HepG2 (cell line): ENCODE measurements around the gene SLAMF8. TPM values are rescaled to one million over a fixed set of nuclear protein-coding genes. Genes with fewer than 3 reads are reported as not detected.

Experiments
- ATAC-seq: fragments of 200-7000 bp; cut with Tn5 transposase; 3 replicates; pipeline ENCODE4 v1.9.1; 2020; ENCODE audit warnings: mild to moderate bottlenecking, moderate library complexity
- BruUV-seq: library from RNA; stranded (reverse); fragments of 400-500 nt; replicated peaks from 2 replicates; lab custom pipeline; 2021; lab: Mats Ljungman, UMichigan
- CTCF ChIA-PET: fragments of 300-600 bp; formaldehyde crosslinking; extraction: SDS; loops from one replicate; lab custom pipeline; 2021; ENCODE audit warnings: low total read pairs, inconsistent platforms, low intra/inter-chr PET ratio; lab: Yijun Ruan, JAX
- POLR2A ChIA-PET: fragments of 350-600 bp; sonication (Branson Sonifier 250); formaldehyde crosslinking; loops from one replicate; lab custom pipeline; 2020; ENCODE audit warnings: antibody characterized with exemption, inconsistent platforms; lab: Yijun Ruan, JAX
- DNase-seq: peaks from one replicate; pipeline ENCODE4 v3.0.0-alpha.2; 2015; ENCODE audit warnings: low spot score
- FAIRE-seq: peaks from 3 replicates; lab custom pipeline; 2011; peaks lifted over from hg19 to GRCh38; lab: Jason Lieb, UNC
- H2AFZ ChIP-seq: one replicate; pipeline ENCODE4 v1.6.1; 2011; ENCODE audit warnings: low read length, inconsistent platforms
- H3K27ac ChIP-seq: fragments of 300-600 bp; 3 replicates; pipeline ENCODE4 v1.8.0; 2011; ENCODE audit warnings: mixed run types, mild to moderate bottlenecking, mixed read lengths, low read length, inconsistent platforms; ENCODE audit not compliant: insufficient read depth; ENCODE audit errors: extremely low read length
- H3K27me3 ChIP-seq, 2 experiments: fragments of 200-600 bp in 1 of 2; 2 replicates in 1 of 2; 3 replicates in 1 of 2; pipeline versions ENCODE4 v1.6.0 to v1.8.0; 2011; ENCODE audit warnings: low read length in 2 of 2, mild to moderate bottlenecking in 2 of 2, moderate library complexity in 2 of 2, inconsistent platforms in 1 of 2; ENCODE audit not compliant: insufficient read depth in 2 of 2, control insufficient read depth in 1 of 2
- H3K36me3 ChIP-seq, 2 experiments: fragments of 200-600 bp in 1 of 2; replicated peaks in 1 of 2; 2 replicates in 1 of 2; 3 replicates in 1 of 2; pipeline versions ENCODE4 v1.5.1 to v1.8.0; 2011; ENCODE audit warnings: low read length in 2 of 2, inconsistent platforms in 1 of 2; ENCODE audit not compliant: insufficient read depth in 2 of 2, control insufficient read depth in 1 of 2
- H3K4me1 ChIP-seq: 2 replicates; pipeline ENCODE4 v1.5.1; 2012; ENCODE audit warnings: low read length, inconsistent platforms; ENCODE audit not compliant: insufficient read depth
- H3K4me2 ChIP-seq: 2 replicates; pipeline ENCODE4 v1.6.0; 2011; ENCODE audit warnings: low read depth, low read length, inconsistent platforms
- H3K4me3 ChIP-seq, 3 experiments: fragments of 200-600 bp in 1 of 3; sonication (generic), shearing (Covaris generic) in 1 of 3; replicated peaks in 1 of 3; 2 replicates each; pipeline ENCODE4 v1.5.1; 2011 to 2016; ENCODE audit warnings: low read length in 3 of 3, inconsistent platforms in 2 of 3, low read depth in 2 of 3, mild to moderate bottlenecking in 2 of 3, control low read depth in 1 of 3, mixed read lengths in 1 of 3; ENCODE audit not compliant: insufficient read depth in 1 of 3
- H3K79me2 ChIP-seq: one replicate; pipeline ENCODE4 v1.6.1; 2011; ENCODE audit warnings: low read length, inconsistent platforms; ENCODE audit not compliant: insufficient read depth
- H3K9ac ChIP-seq: 2 replicates; pipeline ENCODE4 v1.6.0; 2011; ENCODE audit warnings: mild to moderate bottlenecking, low read depth, low read length, inconsistent platforms; ENCODE audit not compliant: insufficient read depth
- H3K9me3 ChIP-seq: 2 replicates; pipeline ENCODE4 v1.5.1; 2012; ENCODE audit warnings: mild to moderate bottlenecking, low read length
- H4K20me1 ChIP-seq: 2 replicates; pipeline ENCODE4 v1.6.0; 2011; ENCODE audit warnings: inconsistent platforms, mild to moderate bottlenecking, low read length, moderate library complexity; ENCODE audit not compliant: insufficient read depth
- ASH2L ChIP-seq: fragments of 300-600, 200-600 bp; sonication (generic); IDR thresholded peaks from 2 replicates; pipeline ENCODE4 v1.7.0; 2017; ENCODE audit warnings: low read depth, mild to moderate bottlenecking, moderate library complexity, mixed read lengths, low read length; ENCODE audit not compliant: insufficient read length
- NR2C2 ChIP-seq: sonication (generic); formaldehyde crosslinking; IDR thresholded peaks from 2 replicates; pipeline ENCODE4 v1.4.0; 2020; ENCODE audit warnings: missing genetic modification reagents, mild to moderate bottlenecking, moderate library complexity, borderline replicate concordance
- TRIM24 ChIP-seq: sonication (generic); formaldehyde crosslinking; IDR thresholded peaks from 2 replicates; pipeline ENCODE4 v1.8.0; 2022; ENCODE audit warnings: mild to moderate bottlenecking, missing genetic modification reagents
- ZIK1 ChIP-seq: sonication (generic); formaldehyde crosslinking; IDR thresholded peaks from 2 replicates; pipeline ENCODE4 v1.5.0; 2020; ENCODE audit warnings: mild to moderate bottlenecking, low read depth, missing genetic modification reagents, borderline replicate concordance
- ZNF234 ChIP-seq: sonication (generic); formaldehyde crosslinking; conservative IDR thresholded peaks from 2 replicates; pipeline ENCODE4 v1.5.1; 2020; ENCODE audit warnings: mild to moderate bottlenecking, missing genetic modification reagents
- ZNF547 ChIP-seq: sonication (generic); formaldehyde crosslinking; IDR thresholded peaks from 2 replicates; pipeline ENCODE4 v1.5.1; 2020; ENCODE audit warnings: mild to moderate bottlenecking, missing genetic modification reagents
- WGBS: methylation state at CpG from one replicate; pipeline ENCODE4 v1.1.6; 2017; ENCODE audit warnings: low lambda C conversion rate; 5-methylcytosine and 5-hydroxymethylcytosine counted together
- in situ Hi-C: cut with HindIII; loops from 2 replicates; pipeline ENCODE4 v1.10.0; 2017; ENCODE audit warnings: low pct_unique_long_range_greater_than_20kb; ENCODE audit not compliant: extremely low pct_ligation_motif_present
- intact Hi-C: fragments of 100-400 bp; cut with micrococcal nuclease; formaldehyde crosslinking; loops from one replicate; pipeline ENCODE4 v1.10.0; 2022; ENCODE audit not compliant: unreplicated experiment
- polyA plus RNA-seq, 8 experiments: library from polyadenylated mRNA; depleted of rRNA in 3 of 8; stranded (reverse) in 7 of 8; unstranded in 1 of 8; fragments of >200 nt; fragmentation: Illumina TruSeq in 4 of 8; extraction: Trizol in 4 of 8; gene quantifications; 2 replicates each; pipeline versions ENCODE4 v1.2.1 to v1.2.3, GENCODE V29; 2011 to 2016; ENCODE audit warnings: low read depth in 4 of 8, missing spikeins in 1 of 8, mixed read lengths in 1 of 8; ENCODE audit not compliant: insufficient read depth in 1 of 8
- total RNA-seq, 5 experiments: library from RNA; depleted of rRNA; stranded (reverse); fragments of >200 nt; fragmentation: Illumina TruSeq; extraction: Trizol; gene quantifications; 2 replicates each; pipeline ENCODE4 v1.2.3, GENCODE V29; 2016; ENCODE audit warnings: low read depth in 1 of 5
- TF ChIP-seq, protein P1 (sequence below): IDR thresholded peaks from 2 replicates; pipeline ENCODE4 v1.6.1; 2016; ENCODE audit warnings: low read depth, control low read depth
- TF ChIP-seq, protein P2 (sequence below): sonication (generic); formaldehyde crosslinking; IDR thresholded peaks from 2 replicates; pipeline ENCODE4 v1.5.0; 2020; ENCODE audit warnings: missing genetic modification reagents, mild to moderate bottlenecking, borderline replicate concordance
- TF ChIP-seq, protein P3 (sequence below): sonication (generic); formaldehyde crosslinking; conservative IDR thresholded peaks from 2 replicates; pipeline ENCODE4 v1.4.0; 2020; ENCODE audit warnings: missing genetic modification reagents
- TF ChIP-seq, protein P4 (sequence below): sonication (generic); formaldehyde crosslinking; IDR thresholded peaks from 2 replicates; pipeline ENCODE4 v1.4.0; 2020; ENCODE audit warnings: missing genetic modification reagents, borderline replicate concordance

SLAMF8 gene
- total and polyA plus RNA-seq, 2 of the 13 experiments (the other 11 are each of a cell fraction or from before 2014, with no cell fraction given): not detected

DNA sequence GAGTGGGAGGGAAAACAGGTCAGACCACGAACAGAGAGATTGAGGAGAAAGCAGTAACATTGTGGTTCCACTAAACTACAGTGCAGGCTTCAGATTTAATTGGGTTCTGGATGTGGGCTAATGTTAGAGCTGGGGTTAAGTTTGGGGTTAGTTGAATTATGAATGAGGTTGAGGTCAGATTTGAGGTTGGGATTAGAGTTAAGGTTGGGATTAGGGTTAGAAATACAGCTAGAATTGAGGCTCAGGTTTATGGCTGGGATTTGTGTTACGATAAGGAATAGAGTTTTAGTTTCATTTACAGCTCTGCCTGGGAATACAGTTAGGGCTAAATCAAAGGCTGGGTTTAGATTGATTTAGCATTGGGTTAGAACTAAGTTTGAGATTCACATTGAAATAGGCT lies 37.6 kb downstream of the SLAMF8 start:
- no TSS peak for BruUV-seq
- POLR2A ChIA-PET: no interaction called here

More for the DNA sequence above, 37.6 kb downstream of the SLAMF8 start:
- Histone ChIP-seq H3K9ac (no peak overlapping the region), H2AFZ (no peak overlapping the region), H3K4me3 (no peak overlapping the region), H4K20me1 (no peaks in the 10 kb centered on the region), H3K9me3 (no peaks in the 10 kb centered on the region), H3K4me2 (no peak overlapping the region), H3K79me2 (no peaks in the 10 kb centered on the region), H3K4me1 (no peaks in the 10 kb centered on the region), H3K27ac (no peak overlapping the region), H3K27me3 (peaks cover 6 to 21% of the 10 kb centered on the region in 2 experiments; a peak in 3 of 5 replicates), H3K36me3 (no peaks in the 10 kb centered on the region)
- TF ChIP-seq ASH2L: no peak
- TF ChIP-seq ZNF547 (CRISPR knock-in tag): no peak
- TF ChIP-seq ZNF234: no peak
- TF ChIP-seq, protein P1, sequence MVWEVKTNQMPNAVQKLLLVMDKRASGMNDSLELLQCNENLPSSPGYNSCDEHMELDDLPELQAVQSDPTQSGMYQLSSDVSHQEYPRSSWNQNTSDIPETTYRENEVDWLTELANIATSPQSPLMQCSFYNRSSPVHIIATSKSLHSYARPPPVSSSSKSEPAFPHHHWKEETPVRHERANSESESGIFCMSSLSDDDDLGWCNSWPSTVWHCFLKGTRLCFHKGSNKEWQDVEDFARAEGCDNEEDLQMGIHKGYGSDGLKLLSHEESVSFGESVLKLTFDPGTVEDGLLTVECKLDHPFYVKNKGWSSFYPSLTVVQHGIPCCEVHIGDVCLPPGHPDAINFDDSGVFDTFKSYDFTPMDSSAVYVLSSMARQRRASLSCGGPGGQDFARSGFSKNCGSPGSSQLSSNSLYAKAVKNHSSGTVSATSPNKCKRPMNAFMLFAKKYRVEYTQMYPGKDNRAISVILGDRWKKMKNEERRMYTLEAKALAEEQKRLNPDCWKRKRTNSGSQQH (CRISPR knock-in tag): no peak
- TF ChIP-seq ZIK1 (CRISPR knock-in tag): no peak
- TF ChIP-seq, protein P2, sequence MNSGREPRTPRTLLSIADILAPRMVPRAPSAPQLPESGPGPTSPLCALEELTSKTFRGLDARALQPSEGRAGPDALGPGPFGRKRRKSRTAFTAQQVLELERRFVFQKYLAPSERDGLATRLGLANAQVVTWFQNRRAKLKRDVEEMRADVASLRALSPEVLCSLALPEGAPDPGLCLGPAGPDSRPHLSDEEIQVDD: no peak
- TF ChIP-seq, protein P3, sequence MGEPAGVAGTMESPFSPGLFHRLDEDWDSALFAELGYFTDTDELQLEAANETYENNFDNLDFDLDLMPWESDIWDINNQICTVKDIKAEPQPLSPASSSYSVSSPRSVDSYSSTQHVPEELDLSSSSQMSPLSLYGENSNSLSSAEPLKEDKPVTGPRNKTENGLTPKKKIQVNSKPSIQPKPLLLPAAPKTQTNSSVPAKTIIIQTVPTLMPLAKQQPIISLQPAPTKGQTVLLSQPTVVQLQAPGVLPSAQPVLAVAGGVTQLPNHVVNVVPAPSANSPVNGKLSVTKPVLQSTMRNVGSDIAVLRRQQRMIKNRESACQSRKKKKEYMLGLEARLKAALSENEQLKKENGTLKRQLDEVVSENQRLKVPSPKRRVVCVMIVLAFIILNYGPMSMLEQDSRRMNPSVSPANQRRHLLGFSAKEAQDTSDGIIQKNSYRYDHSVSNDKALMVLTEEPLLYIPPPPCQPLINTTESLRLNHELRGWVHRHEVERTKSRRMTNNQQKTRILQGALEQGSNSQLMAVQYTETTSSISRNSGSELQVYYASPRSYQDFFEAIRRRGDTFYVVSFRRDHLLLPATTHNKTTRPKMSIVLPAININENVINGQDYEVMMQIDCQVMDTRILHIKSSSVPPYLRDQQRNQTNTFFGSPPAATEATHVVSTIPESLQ (CRISPR knock-in tag): no peak
- no peak for TF ChIP-seq NR2C2 (CRISPR knock-in tag)
- TF ChIP-seq, protein P4, sequence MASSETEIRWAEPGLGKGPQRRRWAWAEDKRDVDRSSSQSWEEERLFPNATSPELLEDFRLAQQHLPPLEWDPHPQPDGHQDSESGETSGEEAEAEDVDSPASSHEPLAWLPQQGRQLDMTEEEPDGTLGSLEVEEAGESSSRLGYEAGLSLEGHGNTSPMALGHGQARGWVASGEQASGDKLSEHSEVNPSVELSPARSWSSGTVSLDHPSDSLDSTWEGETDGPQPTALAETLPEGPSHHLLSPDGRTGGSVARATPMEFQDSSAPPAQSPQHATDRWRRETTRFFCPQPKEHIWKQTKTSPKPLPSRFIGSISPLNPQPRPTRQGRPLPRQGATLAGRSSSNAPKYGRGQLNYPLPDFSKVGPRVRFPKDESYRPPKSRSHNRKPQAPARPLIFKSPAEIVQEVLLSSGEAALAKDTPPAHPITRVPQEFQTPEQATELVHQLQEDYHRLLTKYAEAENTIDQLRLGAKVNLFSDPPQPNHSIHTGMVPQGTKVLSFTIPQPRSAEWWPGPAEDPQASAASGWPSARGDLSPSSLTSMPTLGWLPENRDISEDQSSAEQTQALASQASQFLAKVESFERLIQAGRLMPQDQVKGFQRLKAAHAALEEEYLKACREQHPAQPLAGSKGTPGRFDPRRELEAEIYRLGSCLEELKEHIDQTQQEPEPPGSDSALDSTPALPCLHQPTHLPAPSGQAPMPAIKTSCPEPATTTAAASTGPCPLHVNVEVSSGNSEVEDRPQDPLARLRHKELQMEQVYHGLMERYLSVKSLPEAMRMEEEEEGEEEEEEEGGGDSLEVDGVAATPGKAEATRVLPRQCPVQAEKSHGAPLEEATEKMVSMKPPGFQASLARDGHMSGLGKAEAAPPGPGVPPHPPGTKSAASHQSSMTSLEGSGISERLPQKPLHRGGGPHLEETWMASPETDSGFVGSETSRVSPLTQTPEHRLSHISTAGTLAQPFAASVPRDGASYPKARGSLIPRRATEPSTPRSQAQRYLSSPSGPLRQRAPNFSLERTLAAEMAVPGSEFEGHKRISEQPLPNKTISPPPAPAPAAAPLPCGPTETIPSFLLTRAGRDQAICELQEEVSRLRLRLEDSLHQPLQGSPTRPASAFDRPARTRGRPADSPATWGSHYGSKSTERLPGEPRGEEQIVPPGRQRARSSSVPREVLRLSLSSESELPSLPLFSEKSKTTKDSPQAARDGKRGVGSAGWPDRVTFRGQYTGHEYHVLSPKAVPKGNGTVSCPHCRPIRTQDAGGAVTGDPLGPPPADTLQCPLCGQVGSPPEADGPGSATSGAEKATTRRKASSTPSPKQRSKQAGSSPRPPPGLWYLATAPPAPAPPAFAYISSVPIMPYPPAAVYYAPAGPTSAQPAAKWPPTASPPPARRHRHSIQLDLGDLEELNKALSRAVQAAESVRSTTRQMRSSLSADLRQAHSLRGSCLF: no peak
- TF ChIP-seq TRIM24 (CRISPR knock-in tag): no peak
- no peak for FAIRE-seq
- 44% methylated on average over 2 of the region's 2 CpGs for WGBS
- CTCF ChIA-PET: no interaction called here
- intact Hi-C loops: no loop called here
- in situ Hi-C loops: no loop called here
- no peak for DNase-seq
- no peak for ATAC-seq
